CD4-positive, alpha-beta T cell treated with Interleukin-15 for 1 hour (primary cell): ENCODE measurements around the gene FER.
"Not testable (repeated sequence)": the region's sequence is repeated elsewhere in the genome, so short reads cannot be mapped to it uniquely, and the experiment has no call there.

ENCODE experiments used
- DNase-seq: peaks from one replicate; pipeline ENCODE4 v3.0.0-alpha.2; 2020

Gene FER

DNA sequence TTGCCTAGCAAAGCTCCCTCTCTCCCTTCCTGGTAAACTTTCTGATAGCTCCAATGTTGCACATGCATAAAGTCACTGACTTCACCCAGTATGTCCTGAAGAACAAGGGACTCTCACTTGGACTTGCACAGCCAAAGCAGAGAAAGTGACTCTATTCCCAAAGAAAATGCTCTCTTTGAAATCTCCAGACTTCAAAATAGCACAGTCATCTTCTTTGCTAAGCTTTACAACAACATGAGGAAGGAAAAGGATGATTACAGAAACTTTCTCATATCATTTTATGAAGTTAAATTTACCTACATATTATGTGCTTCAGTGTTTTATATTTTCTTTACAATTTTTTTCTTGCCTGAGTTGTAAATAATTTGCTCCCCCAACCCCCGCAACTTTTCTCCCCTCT, 397.4 kb downstream of the FER start:
- no peak for DNase-seq

- DNase-seq, result no peak
Observed at GRCh38 chr5:109146591-109146990, 398.9 kb downstream of the FER start.

GRCh38 chr5:109152565-109152964, 404.9 kb downstream of the FER start:
- no peak for DNase-seq

DNA sequence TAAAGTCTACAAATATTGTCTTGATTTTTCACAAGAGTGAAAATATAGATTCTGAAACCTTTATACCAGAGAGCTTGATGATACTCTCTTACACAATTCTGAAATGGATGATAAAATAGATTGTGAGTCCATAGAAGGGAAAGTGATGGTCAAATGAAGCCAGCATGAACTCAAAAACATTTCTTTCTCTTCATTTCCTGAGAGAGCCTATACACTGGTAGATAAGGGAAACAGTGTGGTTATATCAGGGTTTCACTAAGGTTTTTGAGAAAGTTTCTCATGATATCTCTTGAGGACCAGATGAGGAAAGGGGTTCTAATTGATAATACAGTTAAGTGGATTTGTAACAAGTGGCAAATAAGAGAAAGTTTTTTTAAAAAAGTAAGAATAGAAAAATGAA, 407.9 kb downstream of the FER start:
- DNase-seq, result no peak

GRCh38 chr5:109156885-109157284, 409.2 kb downstream of the FER start:
- no peak for DNase-seq

DNA sequence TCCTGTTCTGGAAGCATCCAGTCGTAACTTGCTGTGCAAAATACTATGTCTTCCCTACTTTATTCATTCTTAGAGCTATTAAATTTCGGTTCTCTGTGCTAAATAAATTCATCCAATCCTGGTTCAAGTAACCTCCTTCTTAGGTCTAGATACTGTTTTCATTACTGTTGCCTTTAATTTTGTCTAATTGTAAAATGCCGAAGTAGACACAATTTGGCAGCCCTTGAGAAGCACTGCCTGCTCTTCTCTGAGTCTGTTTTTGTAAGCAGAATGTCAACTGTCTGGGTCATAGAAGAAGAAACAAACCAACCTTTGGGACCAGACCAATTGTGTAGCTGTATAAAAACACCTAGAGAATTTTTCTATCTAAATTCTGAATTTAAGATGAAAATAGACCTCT, 412.8 kb downstream of the FER start:
- DNase-seq, result no peak

DNA sequence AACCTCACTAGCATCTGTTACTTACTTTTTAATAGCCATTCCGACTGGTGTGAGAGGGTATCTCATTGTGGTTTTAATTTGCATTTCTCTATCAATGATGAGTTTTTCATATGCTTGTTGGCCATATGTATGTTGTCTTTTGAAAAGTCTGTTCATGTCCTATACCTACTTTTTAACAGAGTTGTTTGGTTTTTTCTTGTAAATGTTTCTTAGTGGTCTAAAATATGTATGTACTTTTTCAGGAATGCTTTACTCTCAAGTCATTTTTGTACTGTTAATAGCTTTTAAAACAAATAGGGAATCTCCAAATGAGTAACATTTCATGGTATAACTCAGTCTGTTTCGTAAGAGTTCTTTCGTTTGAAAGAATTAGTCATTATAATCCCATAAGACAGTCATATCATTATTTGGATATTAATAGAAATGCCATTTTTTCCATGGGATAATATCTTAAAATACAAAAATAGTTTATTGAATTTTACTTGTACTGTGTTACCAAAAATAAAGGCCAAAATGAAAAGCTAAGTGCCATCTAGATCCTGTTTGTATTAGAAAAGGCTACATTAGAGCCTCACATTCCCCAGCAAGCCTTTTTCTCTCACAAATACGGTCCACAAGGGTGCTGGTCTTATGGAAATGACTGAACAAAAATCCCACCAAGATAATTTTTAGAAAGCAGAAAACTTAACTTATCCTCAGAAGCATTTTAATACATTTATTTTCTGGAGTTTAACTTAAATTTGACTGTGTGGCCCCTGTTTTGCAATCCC, 414.4 kb downstream of the FER start:
- no peak for DNase-seq

DNA sequence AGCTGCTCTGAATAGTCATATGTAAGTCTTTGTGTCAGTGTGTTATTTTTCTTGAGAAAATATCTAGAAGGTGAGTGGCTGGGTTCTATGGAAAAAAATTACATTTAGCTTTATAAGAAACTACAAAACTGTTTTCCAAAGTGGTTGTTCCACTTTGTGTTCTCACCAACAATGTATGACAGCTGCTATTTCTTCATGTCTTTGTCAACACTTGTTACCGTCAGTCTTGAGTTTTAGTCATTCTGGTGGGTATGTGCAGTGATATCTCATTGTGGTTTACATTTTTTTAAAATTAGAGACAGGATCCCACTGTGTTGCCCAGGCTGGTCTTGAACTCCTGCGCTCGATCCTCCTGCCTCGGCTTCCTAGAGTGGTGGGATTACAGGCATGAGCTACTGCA, 415.6 kb downstream of the FER start:
- no peak for DNase-seq

DNA sequence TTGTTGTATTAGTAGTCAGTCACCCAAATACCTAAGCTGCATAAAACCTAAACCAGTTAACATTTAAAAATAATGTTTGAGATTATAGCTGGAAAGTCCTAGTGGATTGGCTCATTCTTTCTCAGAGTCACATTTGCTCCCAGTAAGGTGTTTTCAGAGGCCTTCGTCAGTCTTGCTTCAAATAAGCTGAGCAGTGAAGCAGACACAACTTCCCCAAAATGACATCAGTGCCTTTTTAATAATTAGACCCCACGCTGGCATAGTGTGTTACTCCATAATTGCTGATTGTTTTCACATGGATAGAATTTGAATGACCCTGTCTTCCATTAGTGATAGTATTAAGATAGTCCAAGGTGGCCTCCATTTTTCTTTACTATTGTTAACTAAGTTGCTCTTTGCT, 416.3 kb downstream of the FER start:
- DNase-seq, result no peak

DNA sequence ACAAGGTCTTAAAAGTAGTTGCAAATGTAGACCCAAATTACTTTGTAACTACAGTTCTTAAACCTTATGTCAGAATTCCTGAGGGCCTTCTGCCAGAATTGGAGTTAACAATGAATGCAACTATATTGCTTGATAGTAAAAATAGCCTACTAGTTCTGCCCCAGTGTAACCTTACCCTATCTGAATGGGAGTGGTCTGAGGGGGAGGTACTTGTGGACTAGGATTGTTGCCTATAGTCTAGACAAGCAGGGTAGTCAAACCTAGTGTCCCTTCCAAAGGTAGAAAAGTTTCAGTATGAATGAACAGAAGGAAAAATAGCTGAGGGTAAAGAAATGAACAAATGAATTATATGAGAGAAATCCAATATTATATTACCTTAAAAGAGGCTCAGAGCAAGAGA, 419.9 kb downstream of the FER start:
- DNase-seq, result no peak

- no peak for DNase-seq
Observed at GRCh38 chr5:109168151-109168550, 420.5 kb downstream of the FER start.

DNA sequence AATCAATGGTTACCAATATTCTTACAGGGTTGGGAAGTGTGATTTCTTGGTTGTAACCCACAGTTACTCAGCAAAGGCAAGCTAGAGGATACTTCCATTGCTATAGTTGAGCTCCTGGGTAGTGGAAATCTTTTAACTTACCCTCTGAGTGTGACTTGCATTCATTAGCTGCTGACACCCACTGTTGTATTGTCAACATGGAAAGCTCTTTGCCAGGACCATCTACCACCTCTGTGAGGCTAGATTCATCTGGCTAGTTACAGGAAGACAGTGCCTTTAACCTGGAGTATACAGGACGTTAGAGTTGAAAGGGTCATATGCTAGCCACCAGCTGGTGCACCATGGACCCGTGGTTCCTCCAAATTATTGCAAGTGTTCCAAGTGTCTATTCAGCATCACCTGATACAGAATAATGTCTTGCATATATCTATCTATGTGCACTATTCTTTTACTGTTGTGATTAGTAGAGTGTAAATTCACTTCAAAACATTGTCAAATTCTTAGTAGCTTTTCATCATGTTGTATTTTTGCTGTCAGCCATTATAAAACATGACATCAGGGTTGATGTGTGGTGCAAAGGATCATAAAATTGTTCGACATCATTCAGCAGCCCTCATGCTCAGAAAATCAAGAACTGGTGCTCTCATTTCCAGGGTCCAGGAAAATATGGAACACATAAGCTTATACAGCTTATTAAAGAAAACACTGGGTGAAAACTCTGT, 423.1 kb downstream of the FER start:
- DNase-seq, result no peak

DNA sequence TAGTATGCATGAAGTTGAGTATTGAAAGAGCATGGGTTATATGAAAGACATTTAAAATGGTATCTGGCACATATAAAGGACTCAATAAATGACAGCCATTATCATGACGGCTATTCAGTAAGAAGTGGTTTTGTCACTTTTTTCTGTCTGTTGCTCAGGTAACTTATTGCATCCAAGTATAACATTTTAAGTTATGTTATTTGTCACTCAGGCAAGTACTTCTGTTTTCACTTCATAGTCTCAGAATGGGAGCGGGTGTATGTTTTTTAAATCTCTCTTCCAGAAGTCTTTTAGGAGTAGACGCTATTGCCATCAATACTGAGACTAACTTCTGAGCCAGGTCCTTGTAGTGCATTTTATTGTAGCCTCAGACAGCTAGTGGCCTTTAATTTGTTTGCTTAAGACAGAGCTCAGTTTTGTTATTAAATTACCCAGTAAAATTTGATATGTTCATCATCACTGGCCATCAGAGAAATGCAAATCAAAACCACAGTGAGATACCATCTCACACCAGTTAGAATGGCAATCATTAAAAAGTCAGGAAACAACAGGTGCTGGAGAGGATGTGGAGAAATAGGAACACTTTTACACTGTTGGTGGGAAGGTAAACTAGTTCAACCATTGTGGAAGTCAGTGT, 423.9 kb downstream of the FER start:
- not testable (repeated sequence) for DNase-seq

- no peak for DNase-seq
Observed at GRCh38 chr5:109173036-109173794, 425.5 kb downstream of the FER start.

- DNase-seq, result no peak
Observed at GRCh38 chr5:109177227-109177626, 429.5 kb downstream of the FER start.

DNA sequence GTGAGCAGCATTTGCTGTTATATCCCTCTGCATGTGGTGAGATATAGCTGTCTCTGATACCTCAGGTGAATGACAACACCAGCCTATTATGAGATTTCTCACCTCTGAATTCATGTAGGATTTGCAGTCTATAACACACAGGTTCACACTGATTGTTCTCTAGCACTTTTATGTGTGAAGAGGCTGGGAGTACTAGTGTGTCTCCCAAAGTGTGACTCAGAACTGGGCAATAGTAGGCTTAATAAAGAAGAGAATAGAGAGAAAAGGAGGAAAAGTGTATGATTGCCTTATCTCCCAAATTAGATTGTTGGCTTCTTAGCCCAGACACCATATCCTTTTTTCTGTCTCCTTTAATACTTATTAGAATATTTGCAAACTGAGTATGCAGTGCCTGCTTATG, 430.1 kb downstream of the FER start:
- DNase-seq, result no peak

GRCh38 chr5:109180668-109181067, 433.0 kb downstream of the FER start:
- DNase-seq, result no peak

DNA sequence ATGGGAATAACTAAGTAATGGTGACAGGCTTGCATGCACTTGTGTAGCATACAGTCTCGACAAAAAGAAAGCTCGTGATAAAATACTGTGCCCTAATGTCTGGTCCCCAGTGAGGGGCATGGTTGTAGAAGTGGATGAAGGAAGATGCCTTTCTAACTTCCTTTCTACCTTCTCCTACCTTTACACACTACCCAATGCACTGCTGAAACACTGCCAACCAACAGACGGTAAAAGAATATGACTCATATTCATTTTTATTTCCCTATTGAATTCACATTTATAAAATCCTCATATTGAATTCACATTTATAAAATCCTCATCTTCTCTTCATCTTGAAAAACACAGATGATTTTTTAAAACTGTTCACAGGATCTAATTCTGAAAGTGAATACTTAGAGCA, 439.1 kb downstream of the FER start:
- DNase-seq, result no peak

DNA sequence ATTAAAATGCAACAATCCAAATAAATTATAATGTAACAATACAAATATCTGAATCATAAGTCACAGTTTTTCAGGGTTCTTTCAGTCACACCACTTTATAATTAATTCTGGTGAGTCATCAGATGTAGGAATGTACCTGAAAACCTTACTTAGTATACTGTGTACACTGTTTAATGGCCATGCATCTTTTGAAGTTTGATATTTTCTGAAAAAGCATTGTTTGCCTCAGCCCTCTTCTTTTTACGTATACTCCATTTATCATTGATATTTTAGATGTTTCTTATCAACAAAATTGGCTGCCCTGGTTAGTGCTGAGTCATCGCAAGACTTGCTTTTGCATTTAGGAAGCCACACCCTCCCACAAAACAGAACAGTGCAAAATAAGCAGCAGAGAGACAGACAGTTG, 443.5 kb downstream of the FER start:
- DNase-seq, result no peak

- no peak for DNase-seq
Observed at GRCh38 chr5:109192027-109192426, 444.3 kb downstream of the FER start.

GRCh38 chr5:109192555-109193281, 445.0 kb downstream of the FER start:
- no peak for DNase-seq

- no peak for DNase-seq
Observed at GRCh38 chr5:109195667-109196066, 448.0 kb downstream of the FER start.
